GM11168 (cell line): ENCODE measurements around the gene ATAD3A.
"Not testable (repeated sequence)": the region's sequence is repeated elsewhere in the genome, so short reads cannot be mapped to it uniquely, and the experiment has no call there.

Experiments
- in situ Hi-C: fragments of 300-500 bp; cut with MboI; formaldehyde crosslinking; loops from one replicate; pipeline ENCODE4 v1.12.0; 2022; ENCODE audit warnings: low sequenced_read_pairs; ENCODE audit not compliant: unreplicated experiment

Gene ATAD3A

GRCh38 chr1:1521331-1521730 lies 9.4 kb downstream of the ATAD3A start:
- in situ Hi-C loops = no loop called here

DNA sequence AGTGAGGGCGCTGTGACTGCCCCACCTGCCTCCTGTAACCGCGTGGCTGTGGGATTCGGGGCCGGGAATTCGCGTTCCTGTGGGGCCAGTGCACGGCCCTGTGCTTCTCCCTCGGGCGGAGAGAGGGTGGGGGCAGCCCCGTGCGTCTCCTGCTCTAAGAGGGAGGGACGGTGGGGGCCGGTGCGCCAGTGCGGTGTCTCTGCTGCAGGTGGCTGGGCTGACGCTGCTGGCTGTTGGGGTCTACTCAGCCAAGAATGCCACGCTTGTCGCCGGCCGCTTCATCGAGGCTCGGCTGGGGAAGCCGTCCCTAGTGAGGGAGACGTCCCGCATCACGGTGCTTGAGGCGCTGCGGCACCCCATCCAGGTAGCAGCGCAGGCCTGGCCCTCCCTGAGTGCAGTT lies 10.6 kb downstream of the ATAD3A start:
- in situ Hi-C loops = not testable (repeated sequence)

- in situ Hi-C loops = not testable (repeated sequence)
Measured at GRCh38 chr1:1523226-1523625, 11.3 kb downstream of the ATAD3A start.

- in situ Hi-C loops = not testable (repeated sequence)
Measured at GRCh38 chr1:1523651-1524050, 11.7 kb downstream of the ATAD3A start.

DNA sequence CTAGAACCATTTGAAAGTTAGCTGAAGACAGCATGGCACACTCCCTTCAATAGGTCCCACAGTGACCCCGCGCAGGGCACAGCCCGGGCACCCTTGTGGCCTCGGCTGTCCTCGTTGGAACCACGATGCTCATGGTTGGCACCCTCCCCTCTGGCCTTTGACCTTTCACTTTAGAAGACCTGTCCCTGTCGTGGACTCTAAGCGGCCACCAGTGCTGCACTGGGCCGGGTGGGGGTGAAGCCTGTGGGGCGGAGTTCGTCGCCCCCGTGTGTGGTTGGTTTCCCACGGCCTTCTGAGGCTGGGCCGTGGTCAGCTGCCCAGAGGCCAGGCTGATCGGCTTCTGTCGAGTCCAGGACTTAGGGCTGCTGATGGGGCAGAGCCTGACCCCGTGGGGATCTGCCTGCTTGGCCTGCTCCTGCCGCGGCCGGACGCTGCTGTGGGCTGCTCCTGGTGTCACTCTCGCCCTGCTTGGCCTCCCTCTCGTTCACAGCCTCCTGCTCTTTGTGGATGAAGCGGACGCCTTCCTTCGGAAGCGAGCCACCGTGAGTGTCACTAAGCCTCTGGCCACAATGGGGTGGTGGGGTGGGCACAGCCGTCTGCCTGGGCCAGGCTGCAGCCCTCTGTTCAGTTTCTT lies 12.9 kb downstream of the ATAD3A start:
- in situ Hi-C loops = not testable (repeated sequence)

DNA sequence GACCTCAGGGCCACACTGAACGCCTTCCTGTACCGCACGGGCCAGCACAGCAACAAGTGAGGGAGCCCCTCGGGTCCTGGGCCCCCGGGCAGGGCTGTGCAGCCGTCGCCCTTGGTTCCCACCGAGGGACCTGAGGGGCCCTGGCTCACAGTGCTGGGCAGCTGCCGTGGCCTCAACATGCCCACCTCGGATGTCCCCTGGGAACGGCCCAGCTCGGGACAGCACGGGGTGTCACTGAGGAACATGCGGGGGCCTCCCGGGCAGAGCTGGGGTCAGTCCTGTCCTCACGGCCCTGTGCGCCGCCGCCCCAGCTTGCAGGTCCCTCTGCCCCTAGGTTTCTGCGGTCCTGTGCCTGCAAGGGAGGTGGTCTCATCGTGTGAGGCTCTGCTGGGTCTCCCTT lies 14.5 kb downstream of the ATAD3A start:
- in situ Hi-C loops = not testable (repeated sequence)

DNA sequence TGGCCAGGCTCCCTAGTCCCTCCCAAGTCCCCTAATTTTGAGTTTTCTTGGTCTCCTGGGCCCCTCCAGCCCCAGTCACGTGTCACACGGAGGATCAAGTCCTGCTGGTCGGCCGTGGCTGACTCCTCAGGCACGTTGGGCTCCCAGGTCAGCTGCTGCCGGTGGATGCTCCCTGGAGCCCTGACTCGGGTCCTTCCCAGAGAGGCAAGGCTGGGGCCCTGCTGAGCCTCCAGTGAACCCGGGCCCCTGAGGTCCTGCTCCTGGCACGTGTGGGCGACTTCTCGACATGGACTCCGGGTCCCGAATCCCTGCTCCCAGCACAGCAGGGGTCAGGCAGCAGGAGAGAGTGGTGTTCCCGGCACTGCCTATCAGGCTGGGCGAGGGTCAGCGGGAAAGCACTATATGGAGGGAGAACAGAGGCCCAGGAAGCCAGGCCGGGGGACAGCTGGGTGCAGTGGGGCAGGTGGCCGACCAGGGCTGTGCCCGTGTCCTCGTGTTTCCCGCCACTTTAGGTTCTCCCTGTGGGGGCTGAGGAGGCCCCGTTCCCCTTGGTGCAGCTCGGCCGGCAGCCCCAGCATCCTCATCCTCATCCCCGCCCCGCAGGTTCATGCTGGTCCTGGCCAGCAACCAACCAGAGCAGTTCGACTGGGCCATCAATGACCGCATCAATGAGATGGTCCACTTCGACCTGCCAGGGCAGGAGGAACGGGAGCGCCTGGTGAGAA lies 15.3 kb downstream of the ATAD3A start:
- in situ Hi-C loops = no loop called here

DNA sequence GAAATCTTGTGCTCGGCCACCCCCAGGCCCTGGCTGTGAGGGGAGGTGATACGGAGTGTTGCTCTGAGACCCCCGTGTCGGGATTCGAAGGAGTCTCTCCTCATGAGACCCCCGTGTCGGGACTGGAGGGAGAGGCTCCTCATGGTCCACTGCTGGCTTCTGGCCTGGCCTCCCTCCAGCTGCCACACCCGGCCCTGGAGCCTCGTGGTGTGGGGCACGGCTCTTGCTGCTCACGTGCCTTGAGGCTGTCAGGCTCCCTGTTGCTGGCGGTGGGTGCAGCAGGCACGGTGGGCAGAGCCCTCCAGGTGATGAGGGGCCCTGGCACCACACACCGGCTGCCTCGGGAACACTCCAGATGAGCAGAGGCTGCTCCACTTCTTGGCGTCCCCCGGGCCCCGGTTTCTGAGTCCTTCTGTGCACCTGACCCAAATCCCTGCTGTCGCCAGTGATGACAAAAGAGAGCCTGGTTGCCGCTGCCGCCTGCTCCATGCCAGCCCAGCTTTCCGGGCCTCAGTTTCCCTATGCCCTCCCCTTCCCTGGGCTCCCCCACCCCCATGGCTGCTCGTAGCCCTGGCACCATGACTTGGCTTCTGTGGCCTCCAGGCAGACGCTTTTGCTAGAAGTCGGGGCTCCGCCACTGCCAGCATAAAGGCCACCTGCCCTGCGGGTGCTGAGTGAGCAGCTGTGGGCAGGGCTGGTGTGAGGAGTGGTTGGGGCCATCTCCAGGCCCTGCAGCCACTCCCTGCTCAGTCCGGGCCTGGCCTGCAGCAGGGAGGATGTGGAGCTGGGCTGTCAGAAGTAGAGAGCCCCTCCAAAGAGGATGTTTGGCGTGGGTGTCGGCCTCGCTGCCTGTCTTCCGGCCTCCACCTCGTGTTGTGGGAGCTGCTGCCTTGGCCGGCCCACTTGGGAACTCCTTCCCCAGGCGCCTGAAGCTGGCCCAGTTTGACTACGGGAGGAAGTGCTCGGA lies 16.6 kb downstream of the ATAD3A start:
- in situ Hi-C loops = no loop called here

- in situ Hi-C loops = no loop called here
Measured at GRCh38 chr1:1529321-1529720, 17.4 kb downstream of the ATAD3A start.

GRCh38 chr1:1529936-1530335 lies 18.0 kb downstream of the ATAD3A start:
- in situ Hi-C loops = no loop called here

GRCh38 chr1:1531947-1532346 lies 20.0 kb downstream of the ATAD3A start:
- in situ Hi-C loops = no loop called here

- in situ Hi-C loops = not testable (repeated sequence)
Measured at GRCh38 chr1:1533176-1533893, 21.4 kb downstream of the ATAD3A start.

- in situ Hi-C loops = not testable (repeated sequence)
Measured at GRCh38 chr1:1533894-1534291, 21.9 kb downstream of the ATAD3A start.

- in situ Hi-C loops = no loop called here
Measured at GRCh38 chr1:1534401-1535154, 22.6 kb downstream of the ATAD3A start.

- in situ Hi-C loops = no loop called here
Measured at GRCh38 chr1:1535201-1536018, 23.4 kb downstream of the ATAD3A start.

DNA sequence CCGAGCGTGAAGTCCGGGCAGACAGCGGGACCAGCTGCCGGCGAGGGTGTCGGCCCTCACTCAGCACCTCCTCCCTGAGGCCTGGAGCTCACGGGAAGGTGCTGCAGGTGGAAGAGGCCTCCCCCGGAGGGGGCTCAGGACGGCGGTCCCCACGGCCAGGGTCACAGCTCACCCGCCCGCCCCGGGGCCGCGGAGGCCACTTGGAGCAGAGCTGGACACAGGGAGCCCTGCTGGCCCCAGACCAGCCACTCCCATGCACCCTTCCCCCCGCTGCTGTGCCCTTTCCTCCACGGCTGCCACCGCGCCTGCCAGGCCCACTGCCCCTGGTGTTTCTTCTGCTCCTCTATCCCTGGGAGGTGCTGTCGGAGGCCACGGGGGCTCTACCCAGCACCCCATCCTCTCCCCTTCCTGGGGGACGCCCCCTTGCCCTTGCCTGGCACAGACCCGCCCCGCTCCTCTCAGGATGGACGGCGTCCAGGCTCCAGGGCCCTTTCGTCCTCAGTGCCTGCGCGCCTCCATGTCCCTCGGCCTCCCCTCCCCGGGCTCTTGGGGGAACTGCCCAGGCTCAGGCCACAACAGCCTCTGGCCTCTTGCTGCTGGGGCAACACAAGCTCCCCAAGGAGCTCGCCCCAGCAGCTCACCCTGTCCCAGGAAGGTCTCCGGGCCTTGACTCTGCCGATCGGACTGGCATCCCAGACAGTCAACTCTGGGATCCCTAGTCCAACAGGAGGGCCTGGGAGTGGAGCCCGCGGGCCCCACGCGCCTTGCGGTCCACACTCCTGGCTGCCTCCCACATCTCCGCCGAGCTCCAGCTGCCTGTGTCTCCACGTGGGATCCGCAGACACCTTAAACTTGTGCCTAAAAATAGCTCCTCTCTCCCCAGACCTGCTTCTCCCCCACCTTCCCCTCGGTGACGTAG lies 24.3 kb downstream of the ATAD3A start:
- in situ Hi-C loops = no loop called here

DNA sequence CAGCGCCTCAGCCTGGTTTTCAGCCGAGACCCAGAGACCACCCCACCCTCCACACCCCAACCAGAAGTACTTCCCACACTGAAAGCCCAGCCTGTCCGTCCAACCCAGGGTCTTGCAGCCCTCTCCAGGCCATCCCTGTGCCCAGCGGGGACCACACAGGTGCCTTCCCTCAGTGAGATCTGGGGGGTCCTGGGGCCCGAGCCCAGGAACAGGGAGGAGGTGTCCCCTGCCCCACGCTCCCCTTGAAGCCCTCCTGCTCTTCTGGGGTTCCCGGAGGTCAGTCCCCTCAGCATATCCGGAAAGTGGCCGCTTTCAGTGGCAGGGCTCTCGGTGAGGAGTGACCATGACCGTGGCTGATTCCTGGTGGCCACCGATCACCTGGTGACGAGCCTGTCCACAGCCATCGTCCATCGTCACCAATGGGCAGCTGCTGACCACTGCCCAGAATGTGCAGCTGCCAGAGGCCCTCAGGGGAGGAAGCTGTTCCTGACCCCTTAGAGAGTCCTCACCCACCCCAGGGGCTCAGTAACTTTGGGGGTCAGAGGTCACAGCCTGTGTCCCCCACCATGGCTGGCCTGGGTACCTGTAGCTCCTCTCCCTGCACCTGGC lies 25.1 kb downstream of the ATAD3A start:
- in situ Hi-C loops = no loop called here
